Activated CD4-positive, alpha-beta T cell treated with anti-CD3 and anti-CD28 coated beads for 4 hours (primary cell): ENCODE data around the gene GSG1L.

Experiments used
- DNase-seq, 2 donors: peaks; one replicate each; pipeline ENCODE4 v3.0.0-alpha.2; 2020

GSG1L gene

DNA sequence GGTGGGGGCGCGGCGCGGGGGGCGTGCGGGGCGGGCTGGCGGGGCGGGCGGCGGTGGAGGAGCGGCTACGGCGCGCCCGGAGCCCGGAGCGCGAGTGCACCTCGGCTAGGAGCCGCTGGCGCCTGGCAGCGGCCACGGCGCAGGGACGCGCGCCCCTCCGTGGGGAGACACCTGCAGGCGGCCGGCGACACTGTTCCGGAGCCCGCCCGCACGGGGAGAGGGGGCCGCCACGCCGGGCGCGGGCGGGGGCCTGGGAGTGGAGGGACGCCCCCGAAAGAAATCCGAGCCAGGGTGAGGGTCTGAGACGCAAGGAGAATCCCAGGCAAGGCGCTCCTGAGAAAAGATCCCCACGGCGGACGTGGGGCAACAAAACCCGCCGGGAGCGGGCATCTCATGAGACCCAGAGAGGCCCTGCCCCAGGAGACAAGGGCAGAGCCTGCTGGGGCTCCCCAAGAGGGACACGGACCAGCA, at the start of gene GSG1L:
TSS of gene GSG1L (minus strand) at position 124 of the 471 bp plus-strand sequence. CDS start 290 bp downstream, outside the sequence.
- no peak for DNase-seq

DNA sequence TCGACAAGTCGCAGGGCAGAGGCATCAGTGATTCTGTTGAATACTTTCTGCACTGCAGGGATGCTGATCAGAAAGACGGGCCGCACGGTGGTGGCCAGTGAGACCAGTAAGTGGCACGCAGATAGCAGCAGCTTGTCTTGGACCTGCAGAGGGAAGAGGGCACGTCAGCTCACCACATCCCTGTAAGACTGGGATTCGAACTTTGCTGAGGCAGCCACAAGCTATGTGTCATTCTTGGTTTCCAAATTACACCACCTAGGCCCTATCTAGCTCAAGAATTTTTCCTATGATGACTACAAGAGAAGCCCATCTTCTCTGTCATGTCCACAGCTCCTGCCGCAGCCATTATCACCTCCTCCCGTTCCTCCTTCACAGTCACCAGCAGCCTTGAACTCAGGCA, 49.4 kb upstream of the GSG1L start:
- no peak for DNase-seq

DNA sequence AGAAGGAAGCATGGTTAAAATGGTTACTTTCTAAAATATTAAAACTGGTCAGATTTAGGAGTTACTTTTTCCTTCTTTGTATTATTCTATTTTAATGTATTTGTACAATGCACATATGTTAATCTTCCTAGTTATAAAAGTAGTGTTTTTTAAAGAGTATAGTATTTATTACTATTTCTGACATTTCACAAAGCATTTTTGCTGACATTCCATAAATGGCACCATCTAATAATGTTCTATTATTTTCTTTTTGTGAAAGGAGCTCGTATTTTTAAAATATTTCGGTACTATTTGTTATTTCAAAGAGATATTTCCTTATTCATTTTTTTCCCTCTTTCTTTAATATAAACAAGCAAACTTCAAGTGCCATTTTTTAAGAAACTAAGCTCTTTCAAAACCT, 47.5 kb upstream of the GSG1L start:
- DNase-seq = no peak

DNA sequence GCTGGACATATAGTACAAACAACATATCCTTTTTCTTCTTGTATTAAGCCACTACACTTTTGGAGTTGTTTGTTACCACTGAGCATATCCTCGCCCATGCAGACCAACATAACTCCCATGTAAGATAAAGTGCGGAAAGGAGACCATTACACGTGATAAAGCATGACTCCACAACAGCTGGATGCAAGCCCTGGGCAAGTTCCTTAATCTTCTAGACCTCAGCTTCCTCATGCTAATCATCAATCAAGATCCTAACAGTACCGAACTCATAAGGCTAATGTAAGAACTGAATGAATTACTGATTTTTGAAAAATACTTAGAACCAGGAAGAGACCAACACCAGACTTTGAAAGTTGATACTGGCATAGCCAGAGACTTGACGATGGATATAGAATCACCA, 47.0 kb upstream of the GSG1L start:
- no peak for DNase-seq

DNA sequence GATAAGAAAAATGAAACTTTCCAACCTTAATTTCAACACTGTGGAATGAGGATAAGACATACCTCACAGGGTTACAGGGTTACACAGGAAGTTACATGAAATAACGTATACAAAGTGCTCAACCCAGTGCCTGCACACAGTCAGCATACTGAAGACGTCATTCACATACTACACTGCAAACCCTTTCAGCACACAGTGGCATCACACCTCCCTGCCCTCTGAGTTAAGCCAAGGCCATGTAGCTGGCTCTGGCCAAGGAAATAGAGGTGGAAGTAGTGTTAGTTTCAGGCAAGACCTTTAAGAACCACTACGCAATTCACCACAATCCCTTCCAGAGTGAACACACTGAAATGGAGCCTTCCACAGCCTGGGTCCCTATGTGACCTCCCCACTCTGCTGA, 46.6 kb upstream of the GSG1L start:
- no peak for DNase-seq

DNA sequence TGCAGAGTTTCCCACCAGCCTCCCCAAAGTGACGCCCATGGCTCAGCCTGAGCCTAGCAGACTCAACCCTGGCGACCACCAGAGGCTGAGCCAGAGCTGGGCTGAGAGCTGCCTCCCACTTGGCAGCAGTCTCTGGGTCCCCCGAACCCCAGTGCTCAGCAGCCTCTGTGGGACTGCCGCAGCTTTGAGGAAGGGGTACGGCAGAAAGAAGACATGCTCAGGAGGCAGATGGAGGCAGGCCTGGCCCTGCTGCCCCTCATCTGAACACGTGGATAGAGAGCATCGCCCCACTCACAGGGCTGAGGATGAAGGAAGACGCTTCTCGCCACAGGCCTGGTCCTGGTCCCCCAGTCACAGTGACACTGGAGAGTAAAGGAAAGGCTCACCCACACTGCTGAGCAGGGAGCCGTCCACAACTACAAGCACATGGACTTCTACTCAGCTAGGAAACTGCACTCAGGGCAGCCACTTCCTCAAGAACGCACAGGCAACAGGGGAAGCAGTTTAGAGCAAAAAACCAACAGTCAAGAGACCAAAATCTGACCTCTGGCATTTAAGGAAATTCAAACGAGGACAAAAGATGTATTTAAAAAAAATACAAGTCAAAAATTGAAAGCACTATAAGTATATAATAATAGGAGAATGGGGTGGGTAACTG, 45.2 kb upstream of the GSG1L start:
- DNase-seq = no peak

DNA sequence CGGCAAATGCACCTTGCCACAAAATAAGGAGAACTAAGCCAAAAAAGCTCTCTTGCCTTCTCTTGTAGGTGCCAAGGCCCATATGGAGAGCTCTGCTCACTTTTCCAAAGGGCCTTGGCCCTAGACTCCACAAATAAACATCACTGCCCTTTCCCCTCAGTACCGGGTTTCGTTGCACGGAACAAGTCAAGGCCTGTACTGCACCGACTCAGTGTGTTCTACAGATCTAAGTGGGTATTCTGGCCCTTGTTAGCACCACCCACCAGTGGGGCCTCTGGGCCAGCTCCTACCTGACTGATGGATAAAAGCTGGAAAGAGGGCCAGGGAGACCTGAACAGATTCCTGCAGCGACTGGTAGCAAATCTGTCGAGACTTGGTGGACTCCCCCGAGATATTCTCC, 43.7 kb upstream of the GSG1L start:
- no peak for DNase-seq

DNA sequence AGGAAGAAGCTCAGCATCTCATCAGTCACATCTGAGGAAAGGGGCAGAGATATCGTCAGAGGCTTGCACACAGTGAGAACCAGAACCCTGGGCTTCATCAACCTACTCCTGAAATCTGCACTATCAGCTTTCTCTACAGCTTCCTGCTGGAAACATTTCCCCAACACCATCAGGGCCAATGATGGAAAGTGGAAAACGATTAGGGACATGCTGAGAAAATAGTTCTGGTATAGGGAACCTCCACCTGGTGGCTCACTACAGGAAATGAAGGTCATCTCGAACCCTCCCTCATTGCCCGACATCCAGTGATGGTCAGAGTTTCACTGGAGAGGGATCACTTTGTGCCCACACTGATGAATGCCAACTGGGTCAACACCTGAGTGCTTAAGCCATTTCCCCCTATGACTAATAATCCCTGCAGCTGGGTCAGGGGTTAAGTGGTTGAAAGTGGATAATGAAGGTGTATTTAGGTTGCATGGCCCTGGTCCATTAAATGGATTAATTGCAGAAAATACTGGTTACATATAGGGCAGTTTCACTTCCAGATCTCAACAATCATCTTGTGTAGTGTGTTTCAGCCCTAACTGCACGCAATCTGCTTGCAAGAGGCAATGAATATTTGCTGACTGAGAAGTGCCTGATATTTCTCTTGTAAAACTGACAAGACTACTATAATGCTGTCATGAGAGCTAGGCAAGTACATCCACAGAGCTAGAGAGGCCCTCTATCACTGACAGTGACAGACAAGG, 43.1 kb upstream of the GSG1L start:
- DNase-seq = no peak

DNA sequence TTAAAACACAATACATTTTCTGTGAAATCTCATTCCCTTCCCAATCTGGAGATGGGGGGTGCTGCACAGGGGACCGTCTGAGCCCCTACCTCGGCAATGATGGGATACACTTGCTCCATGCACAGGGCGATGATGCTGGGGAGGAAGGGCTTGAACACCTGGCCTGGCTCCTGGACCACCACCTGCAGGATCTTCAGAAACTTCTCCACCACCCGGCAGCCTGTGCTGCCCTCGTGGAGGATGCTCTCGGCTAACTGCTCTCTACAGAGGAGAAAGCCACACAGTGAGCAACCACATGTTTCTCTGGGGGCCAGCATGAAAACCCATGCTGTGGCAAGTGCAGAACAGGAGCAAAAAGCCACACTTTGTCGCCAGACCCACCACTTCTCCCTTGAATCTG, 42.4 kb upstream of the GSG1L start:
- no peak for DNase-seq

DNA sequence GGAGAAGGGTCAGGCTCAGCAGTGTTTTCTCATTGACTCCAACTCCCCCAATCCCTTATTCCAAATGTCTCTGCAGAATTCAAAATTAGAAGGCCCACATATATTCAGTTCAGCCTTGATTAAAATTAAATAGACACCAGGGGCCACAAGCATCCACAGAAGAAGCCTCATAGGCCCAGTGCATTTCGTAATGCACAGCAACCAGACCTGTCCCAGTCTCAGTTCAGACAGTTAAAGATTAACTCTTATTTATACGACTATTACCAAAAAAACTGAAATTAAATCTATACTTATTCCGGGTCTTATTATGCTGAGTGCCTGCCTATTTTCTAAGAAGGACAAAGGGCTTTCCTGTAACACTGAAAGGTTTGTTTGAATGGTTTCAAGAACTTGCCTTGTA, 41.8 kb upstream of the GSG1L start:
- DNase-seq = no peak

DNA sequence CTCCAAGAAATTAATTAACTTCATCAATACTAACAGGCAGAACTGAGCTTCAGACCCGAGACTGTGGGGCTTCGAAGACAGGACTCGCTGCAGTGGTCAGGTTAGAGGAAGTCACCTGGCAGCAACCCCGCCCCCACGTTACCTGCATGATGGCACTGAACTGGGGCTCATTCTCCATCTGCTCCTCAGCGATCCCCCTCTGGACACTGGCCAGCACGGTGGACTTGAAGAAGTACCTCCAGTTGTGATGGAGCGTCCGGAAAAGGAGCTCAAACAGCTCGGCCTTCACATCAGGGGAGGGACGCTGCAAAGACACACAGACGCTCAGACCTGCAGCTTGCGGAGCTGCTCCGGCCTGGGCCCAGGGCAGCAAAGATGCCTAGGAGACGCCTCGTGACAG, 40.9 kb upstream of the GSG1L start:
- DNase-seq = no peak

DNA sequence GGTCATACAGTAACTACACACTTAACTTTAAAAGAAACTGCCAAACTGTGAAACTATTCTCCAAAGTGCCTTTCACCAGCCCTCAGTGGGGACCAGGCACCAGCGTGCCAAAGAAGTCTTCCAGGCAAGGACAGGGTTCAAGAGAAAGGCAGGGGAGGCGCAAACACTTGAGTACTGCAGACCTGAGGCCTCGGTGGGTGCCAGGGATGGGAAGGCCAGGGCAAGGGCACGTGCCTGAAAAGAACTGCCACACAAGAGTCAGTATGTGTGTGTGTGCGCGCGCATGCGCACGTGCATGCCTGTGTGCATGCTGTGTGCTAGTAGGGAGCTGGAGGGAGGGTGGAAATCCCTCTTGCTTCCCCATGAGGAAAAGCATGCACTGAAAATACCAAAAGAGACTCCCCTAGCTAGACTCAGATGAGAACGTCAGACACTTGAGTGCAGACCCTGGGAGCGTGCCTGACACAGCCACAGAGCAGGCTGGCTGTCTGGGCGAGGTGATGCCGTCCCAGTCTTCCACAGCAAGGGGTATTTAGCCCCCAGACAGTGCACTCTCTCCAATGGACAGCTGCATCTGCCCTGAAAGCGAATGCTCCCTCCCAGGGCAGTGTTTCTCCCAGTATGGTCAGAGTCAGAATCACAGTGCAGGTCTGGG, 40.1 kb upstream of the GSG1L start:
- DNase-seq = no peak

DNA sequence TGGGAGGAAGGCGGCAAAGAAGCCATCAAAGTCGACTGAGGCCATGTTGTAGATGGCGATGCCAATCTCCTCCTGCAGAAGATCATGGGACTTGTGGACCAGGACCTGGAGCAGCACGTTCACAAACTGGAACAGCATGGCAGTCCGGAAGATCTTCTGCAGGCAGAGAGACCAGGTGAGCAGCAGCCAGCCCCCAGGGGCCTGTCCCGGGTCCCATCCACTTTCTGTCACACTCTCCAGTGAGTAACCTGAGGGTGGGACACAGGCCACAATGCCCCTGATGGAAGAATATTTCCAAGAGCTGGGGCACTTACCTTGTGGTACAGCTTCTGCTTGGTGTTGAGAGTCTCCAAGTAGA, 38.0 kb upstream of the GSG1L start:
- no peak for DNase-seq

DNA sequence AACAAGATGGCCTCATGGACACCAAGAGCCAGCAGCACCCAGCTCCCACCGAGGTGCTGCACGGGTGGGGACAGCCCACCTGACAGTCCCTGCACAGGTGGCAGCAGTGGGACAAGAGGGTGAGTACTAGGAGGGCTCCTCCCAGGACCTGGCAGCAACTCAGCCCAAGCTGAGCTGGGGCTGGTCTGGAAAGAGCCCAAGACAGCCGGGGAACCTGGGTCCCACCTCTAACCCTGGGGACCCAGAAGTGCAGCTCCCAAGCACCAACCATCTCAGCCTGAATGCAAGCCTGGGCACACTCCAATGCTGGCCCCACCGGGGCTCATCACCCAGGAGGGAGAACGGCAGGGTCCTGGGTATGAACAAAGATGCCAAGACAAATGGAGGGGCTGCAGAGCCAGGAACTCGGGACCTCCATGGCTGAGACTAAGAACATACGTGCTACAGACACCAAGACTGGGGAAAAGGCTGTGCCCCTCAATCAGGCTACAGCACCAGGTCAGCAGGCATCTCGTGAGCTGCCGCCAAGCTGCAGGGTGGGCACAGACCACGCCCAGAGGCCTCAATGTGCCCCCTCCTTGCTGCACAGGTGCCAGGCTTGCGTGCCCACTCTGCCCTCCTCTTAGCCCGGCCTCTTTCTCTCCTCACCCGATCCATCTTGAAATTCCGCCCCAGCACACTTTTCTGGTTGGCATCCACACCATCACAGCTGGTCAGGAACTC, 37.5 kb upstream of the GSG1L start:
- DNase-seq = no peak

DNA sequence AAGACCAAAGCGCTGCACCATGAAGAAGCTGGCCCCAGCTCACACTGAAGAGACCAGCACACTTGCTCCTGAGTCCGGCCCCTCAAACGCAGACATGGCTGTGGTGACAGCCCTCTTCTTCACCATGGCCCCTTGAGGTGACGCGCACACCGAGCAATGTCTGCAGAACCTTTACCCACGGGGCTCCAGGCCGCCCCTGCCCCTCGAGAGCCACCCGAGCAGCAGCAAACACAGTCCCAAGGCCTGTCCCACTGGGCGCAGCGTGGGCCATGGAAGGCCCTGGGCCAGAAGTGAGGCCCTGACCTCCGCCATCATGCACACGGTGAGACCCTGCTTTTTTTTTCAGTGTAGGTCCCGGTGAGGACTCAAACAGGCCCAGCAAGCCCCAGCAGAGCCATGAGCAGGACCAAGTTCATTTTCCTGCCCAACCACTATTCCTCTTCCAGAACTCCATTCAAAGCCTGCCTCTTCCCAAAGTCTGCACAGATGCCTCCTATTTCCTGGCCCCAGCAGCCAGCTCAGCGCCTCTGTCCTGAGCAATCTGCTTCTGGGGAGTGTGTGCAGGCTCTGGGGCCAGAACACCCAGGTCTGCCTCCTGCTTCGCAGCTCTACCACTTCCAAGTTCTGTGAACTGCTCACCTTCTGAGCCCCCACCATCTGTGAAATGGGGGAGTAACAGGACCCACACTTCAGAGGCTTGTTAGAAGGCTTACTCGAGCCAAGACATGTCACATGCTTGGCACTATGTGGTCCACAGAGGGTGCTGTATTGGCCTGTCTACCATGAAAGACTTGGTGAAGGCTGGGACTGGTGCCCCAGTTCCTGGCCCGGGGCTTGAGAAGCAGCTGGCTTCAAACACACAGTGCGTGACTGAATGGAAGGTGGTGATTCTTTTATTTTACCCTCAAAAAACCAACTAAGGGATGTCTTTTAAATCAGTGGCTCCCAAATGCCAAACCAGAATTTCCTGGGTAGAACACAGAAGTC, 35.7 kb upstream of the GSG1L start:
- DNase-seq = no peak

DNA sequence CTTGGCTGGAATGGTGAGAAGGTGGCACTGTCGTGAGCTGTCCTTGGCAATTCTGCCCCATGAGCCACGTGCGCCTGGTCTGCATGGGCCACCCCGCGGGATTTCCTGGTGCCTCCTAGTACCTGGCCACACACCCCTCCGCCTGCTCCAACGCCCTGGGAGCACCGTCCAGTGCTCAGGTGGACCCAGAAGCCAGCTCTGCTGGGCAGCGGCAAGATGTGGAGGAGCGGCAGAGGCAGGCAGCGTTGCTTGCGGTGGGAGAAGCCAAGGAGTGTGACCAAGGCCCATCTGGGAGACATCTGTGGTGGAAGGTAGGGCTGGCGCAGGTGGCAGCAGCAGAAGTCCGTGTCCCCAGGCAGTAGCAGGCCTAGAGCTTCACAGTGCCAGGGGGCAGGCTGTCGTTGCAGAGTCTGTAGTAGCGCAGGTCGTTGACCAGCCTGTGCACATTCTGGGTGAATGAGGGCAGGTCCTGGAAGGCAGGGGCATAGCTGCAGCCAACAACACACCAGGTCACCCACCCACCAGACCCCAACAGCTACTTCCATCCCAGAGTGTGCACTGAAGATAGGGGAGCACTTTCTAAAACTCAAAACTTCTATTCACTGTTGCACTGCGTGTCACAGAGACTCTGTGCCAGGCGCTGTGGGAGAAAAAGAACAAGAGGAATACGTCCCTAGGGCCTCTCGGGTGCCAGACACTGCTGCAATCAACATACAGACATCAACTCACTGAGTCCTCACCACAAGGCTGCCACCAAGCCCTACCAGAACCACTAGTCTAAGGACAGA, 34.9 kb upstream of the GSG1L start:
- DNase-seq = no peak

DNA sequence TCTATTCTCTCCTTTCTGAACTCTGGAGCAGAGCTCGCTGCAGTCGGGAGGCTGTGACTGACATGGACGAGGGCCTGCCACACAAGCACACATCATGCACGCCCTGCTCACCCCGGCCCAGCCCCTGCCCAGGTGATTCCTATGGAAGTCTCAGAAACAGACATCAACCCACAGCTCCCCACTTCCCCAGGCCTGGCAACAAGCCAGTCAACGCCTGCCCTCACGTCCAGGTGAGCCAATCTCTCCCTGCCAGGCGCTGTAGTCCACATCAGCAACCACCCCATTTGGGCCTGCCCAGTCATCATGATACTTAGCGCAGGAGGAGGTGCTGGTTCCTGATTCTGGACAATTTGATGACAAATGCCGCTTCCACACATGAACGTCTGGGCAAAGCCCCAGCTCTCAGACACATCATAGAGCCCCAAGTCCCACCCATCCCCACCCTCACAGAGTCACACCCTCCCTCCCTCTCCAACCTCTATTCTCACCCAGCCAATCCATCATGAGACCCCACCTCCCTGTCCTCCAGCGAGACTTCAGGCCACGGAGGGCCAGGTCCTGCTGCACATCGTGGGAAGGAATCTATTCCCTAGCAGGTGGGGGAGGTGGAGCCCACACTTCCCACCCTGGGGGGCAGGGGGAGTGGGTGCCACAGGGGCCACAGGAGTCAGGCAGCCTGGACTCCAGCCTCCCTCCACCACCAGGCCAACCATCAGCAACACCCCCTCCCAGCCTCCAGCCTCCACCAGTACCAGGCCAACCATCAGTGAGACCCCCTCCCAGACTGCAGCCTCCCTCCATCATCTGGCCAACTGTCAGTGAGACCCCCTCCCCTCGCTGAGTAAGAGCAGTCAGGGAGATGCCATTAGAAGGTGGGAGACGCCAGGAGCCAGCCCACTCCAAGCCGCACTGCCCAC, 33.7 kb upstream of the GSG1L start:
- no peak for DNase-seq

DNA sequence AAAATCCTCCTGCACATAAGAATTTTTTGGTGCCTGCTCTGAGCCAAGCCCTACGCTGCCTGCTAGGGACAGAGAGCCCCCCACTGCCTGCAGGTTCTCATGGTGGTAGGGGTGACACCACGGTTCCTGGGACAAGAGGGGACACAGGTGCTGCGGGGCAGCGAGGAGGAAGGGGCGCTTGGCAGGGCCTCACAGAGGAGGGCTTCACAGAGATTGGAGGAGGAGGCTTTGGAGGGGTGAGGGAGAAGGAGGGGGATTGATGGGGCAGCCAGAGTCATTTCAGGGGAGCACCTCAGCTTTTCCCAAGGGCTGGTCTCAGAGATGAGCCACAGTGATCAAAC, 29.8 kb upstream of the GSG1L start:
- DNase-seq = no peak

DNA sequence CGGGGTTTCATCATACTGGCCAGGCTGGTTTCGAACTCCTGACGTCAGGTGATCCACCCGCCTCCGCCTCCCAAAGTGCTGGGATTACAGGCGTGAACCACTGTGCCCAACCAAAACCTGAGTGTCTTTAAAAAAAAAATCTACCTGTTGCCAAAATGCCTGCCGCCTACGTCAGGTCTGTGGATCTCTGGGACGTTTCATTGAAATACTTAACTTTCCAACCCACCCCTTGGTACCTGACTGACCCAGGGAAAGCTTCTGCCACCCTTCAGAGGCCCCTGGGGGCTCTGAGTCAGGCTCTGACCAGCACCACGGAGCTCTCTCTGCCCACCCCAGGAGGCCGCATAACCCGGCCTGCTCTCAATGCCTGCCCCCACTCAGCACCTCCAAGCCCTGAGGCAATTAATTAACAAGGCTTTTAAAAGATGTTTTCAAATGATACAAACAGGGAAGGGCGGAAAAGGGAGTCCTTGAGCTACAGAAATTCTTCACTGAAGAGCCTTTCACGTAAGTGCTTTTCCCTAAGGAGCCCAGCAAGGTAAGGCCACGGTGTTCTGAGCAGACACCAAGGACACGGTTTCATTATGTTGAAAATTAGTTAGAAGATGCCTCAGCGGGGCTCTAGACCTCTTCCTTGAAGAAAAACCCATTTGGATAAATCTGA, 29.3 kb upstream of the GSG1L start:
- DNase-seq = no peak

DNA sequence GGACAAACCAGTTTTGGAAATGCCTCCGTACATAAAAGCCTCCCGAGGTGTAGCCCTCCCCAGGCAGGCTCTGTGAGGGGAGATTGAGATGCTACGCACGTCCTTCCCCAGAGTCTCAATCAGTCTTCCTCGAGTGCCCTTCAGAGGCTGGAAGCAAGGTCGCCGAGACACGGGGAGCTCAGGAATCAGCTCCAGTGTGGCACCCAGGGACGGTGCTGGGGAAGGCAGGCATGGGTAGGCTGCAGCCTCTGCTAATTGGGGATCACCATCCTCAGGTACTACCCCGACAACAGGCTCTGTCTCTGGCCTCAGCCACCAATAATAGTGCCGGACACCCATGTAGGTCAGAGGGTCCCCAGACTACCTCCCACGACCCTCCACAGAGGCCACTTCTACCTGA, 28.1 kb upstream of the GSG1L start:
- DNase-seq = no peak
